GM21576 (cell line): ENCODE data around the gene ZNF639.
"Not testable (repeated sequence)": the region's sequence is repeated elsewhere in the genome, so short reads cannot be mapped to it uniquely, and the experiment has no call there.

Experiments used
- ATAC-seq: cut with Tn5 transposase; IDR thresholded peaks from one replicate; pipeline ENCODE4 v1.9.1; 2021; ENCODE audit warnings: mild to moderate bottlenecking, moderate library complexity; ENCODE audit not compliant: unreplicated experiment

ZNF639 gene

GRCh38 chr3:179322286-179323196 is at the start of gene ZNF639:
ZNF639 (plus strand) TSS chr3:179323031; CDS start chr3:179328294, 5,263 bp downstream.
- peak; percentile 70 for ATAC-seq

GRCh38 chr3:179274434-179274833 is 48.4 kb upstream of the ZNF639 start:
- not testable (repeated sequence) for ATAC-seq

- ATAC-seq, result no peak
These were observed 46.8 kb upstream of the ZNF639 start for GRCh38 chr3:179276001-179276400.

GRCh38 chr3:179276743-179277142 is 46.1 kb upstream of the ZNF639 start:
- no peak for ATAC-seq

GRCh38 chr3:179278151-179278550 is 44.7 kb upstream of the ZNF639 start:
- ATAC-seq, result no peak

- no peak for ATAC-seq
These were observed 43.7 kb upstream of the ZNF639 start for GRCh38 chr3:179278932-179279693.

GRCh38 chr3:179279837-179280236 is 43.0 kb upstream of the ZNF639 start:
- ATAC-seq, result no peak

GRCh38 chr3:179281825-179282224 is 41.0 kb upstream of the ZNF639 start:
- ATAC-seq, result no peak

- no peak for ATAC-seq
These were observed 36.5 kb upstream of the ZNF639 start for GRCh38 chr3:179286331-179286730.

- ATAC-seq, result no peak
These were observed 34.0 kb upstream of the ZNF639 start for GRCh38 chr3:179288845-179289244.

- no peak for ATAC-seq
These were observed 33.5 kb upstream of the ZNF639 start for GRCh38 chr3:179289295-179289694.

- ATAC-seq, result no peak
These were observed 30.4 kb upstream of the ZNF639 start for GRCh38 chr3:179292450-179292849.

- ATAC-seq, result no peak
These were observed 24.7 kb upstream of the ZNF639 start for GRCh38 chr3:179297971-179298725.

GRCh38 chr3:179299316-179299715 is 23.5 kb upstream of the ZNF639 start:
- ATAC-seq, result no peak

GRCh38 chr3:179299999-179300613 is 22.7 kb upstream of the ZNF639 start:
- ATAC-seq, result peak; percentile 51

- no peak for ATAC-seq
These were observed 21.2 kb upstream of the ZNF639 start for GRCh38 chr3:179301645-179302044.

GRCh38 chr3:179302111-179302510 is 20.7 kb upstream of the ZNF639 start:
- ATAC-seq, result no peak

GRCh38 chr3:179304605-179305004 is 18.2 kb upstream of the ZNF639 start:
- no peak for ATAC-seq

GRCh38 chr3:179307362-179307761 is 15.5 kb upstream of the ZNF639 start:
- ATAC-seq, result not testable (repeated sequence)

GRCh38 chr3:179308001-179308400 is 14.8 kb upstream of the ZNF639 start:
- no peak for ATAC-seq
